ENCODE data around the gene MOXD1.

Gene MOXD1

DNA sequence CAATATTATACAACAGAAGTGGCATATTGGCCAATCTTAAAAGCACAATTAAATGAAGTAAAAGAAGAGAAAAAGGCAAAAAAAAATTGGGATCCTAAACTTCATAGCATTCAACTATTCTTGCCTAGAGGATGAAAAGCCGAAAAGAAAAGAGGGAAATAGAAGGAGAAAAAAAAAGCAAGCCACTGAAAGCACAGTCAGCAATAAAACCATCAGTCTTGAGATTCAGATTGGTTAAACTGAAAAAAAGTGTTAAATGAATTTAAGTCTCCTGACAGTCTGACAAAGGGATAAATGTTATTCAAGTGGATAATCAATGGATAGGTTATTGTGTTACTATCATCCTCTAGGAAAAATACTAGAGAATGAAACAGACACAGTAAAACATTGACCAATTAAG, 19.9 kb downstream of the MOXD1 start:
- Histone ChIP-seq H3K4me1 (ENCODE audit: control insufficient read depth, insufficient read depth, low read length) (no peaks in the 10 kb centered on the region), H3K27ac (ENCODE audit: extremely low read depth, low read depth, low read length) (no peak overlapping the region), H3K36me3 (ENCODE audit: control insufficient read depth in 2 of 2, insufficient read depth in 1 of 2, low read length in 2 of 2) (no peaks in the 10 kb centered on the region), H3K9me3 (ENCODE audit: control insufficient read depth, insufficient read depth, low read depth, low read length) (no peaks in the 10 kb centered on the region), H3K4me3 (ENCODE audit: low read depth, low read length) (no peak overlapping the region)
- no peak for TF ChIP-seq OSR2 (tag by site-specific recombination; IDR thresholded peaks at IDR 0.05)
- TF ChIP-seq, protein P1, sequence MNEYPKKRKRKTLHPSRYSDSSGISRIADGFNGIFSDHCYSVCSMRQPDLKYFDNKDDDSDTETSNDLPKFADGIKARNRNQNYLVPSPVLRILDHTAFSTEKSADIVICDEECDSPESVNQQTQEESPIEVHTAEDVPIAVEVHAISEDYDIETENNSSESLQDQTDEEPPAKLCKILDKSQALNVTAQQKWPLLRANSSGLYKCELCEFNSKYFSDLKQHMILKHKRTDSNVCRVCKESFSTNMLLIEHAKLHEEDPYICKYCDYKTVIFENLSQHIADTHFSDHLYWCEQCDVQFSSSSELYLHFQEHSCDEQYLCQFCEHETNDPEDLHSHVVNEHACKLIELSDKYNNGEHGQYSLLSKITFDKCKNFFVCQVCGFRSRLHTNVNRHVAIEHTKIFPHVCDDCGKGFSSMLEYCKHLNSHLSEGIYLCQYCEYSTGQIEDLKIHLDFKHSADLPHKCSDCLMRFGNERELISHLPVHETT (tag by site-specific recombination; IDR thresholded peaks at IDR 0.05), result no peak
- no peak for TF ChIP-seq ZNF660 (tag by site-specific recombination; IDR thresholded peaks at IDR 0.05)
- TF ChIP-seq, protein P2, sequence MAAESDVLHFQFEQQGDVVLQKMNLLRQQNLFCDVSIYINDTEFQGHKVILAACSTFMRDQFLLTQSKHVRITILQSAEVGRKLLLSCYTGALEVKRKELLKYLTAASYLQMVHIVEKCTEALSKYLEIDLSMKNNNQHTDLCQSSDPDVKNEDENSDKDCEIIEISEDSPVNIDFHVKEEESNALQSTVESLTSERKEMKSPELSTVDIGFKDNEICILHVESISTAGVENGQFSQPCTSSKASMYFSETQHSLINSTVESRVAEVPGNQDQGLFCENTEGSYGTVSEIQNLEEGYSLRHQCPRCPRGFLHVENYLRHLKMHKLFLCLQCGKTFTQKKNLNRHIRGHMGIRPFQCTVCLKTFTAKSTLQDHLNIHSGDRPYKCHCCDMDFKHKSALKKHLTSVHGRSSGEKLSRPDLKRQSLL (tag by site-specific recombination; IDR thresholded peaks at IDR 0.05), result no peak
- TF ChIP-seq PRDM1 (tag by site-specific recombination; IDR thresholded peaks at IDR 0.05), result no peak
- TF ChIP-seq ZNF157 (tag by site-specific recombination; IDR thresholded peaks at IDR 0.05), result no peak
- TF ChIP-seq ZNF341 (tag by site-specific recombination; IDR thresholded peaks at IDR 0.05; ENCODE audit: low read depth), result no peak
- TF ChIP-seq, protein P3, sequence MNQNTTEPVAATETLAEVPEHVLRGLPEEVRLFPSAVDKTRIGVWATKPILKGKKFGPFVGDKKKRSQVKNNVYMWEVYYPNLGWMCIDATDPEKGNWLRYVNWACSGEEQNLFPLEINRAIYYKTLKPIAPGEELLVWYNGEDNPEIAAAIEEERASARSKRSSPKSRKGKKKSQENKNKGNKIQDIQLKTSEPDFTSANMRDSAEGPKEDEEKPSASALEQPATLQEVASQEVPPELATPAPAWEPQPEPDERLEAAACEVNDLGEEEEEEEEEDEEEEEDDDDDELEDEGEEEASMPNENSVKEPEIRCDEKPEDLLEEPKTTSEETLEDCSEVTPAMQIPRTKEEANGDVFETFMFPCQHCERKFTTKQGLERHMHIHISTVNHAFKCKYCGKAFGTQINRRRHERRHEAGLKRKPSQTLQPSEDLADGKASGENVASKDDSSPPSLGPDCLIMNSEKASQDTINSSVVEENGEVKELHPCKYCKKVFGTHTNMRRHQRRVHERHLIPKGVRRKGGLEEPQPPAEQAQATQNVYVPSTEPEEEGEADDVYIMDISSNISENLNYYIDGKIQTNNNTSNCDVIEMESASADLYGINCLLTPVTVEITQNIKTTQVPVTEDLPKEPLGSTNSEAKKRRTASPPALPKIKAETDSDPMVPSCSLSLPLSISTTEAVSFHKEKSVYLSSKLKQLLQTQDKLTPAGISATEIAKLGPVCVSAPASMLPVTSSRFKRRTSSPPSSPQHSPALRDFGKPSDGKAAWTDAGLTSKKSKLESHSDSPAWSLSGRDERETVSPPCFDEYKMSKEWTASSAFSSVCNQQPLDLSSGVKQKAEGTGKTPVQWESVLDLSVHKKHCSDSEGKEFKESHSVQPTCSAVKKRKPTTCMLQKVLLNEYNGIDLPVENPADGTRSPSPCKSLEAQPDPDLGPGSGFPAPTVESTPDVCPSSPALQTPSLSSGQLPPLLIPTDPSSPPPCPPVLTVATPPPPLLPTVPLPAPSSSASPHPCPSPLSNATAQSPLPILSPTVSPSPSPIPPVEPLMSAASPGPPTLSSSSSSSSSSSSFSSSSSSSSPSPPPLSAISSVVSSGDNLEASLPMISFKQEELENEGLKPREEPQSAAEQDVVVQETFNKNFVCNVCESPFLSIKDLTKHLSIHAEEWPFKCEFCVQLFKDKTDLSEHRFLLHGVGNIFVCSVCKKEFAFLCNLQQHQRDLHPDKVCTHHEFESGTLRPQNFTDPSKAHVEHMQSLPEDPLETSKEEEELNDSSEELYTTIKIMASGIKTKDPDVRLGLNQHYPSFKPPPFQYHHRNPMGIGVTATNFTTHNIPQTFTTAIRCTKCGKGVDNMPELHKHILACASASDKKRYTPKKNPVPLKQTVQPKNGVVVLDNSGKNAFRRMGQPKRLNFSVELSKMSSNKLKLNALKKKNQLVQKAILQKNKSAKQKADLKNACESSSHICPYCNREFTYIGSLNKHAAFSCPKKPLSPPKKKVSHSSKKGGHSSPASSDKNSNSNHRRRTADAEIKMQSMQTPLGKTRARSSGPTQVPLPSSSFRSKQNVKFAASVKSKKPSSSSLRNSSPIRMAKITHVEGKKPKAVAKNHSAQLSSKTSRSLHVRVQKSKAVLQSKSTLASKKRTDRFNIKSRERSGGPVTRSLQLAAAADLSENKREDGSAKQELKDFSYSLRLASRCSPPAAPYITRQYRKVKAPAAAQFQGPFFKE (tag by site-specific recombination; IDR thresholded peaks at IDR 0.05; ENCODE audit: borderline replicate concordance), result no peak
- no peak for TF ChIP-seq ZNF354C (tag by site-specific recombination; IDR thresholded peaks at IDR 0.05; ENCODE audit: borderline replicate concordance, low read depth)
- TF ChIP-seq ZNF138 (tag by site-specific recombination; IDR thresholded peaks at IDR 0.05; ENCODE audit: borderline replicate concordance), result no peak
- no peak for TF ChIP-seq EGR2 (tag by site-specific recombination; IDR thresholded peaks at IDR 0.05; ENCODE audit: low read depth)
- TF ChIP-seq ZBTB21 (tag by site-specific recombination; IDR thresholded peaks at IDR 0.05), result no peak
- no peak for TF ChIP-seq ZBTB48 (tag by site-specific recombination; IDR thresholded peaks at IDR 0.05)
- TF ChIP-seq HOXD13 (CRISPR knock-in tag; IDR thresholded peaks at IDR 0.05; ENCODE audit: borderline replicate concordance), result no peak
- no peak for TF ChIP-seq ZNF785 (tag by site-specific recombination; IDR thresholded peaks at IDR 0.05)
- TF ChIP-seq, protein P4, sequence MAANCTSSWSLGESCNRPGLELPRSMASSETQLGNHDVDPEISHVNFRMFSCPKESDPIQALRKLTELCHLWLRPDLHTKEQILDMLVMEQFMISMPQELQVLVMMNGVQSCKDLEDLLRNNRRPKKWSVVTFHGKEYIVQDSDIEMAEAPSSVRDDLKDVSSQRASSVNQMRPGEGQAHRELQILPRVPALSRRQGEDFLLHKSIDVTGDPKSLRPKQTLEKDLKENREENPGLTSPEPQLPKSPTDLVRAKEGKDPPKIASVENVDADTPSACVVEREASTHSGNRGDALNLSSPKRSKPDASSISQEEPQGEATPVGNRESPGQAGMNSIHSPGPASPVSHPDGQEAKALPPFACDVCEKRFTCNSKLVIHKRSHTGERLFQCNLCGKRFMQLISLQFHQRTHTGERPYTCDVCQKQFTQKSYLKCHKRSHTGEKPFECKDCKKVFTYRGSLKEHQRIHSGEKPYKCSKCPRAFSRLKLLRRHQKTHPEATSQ (tag by site-specific recombination; IDR thresholded peaks at IDR 0.05), result no peak
- no peak for TF ChIP-seq ZNF544 (tag by site-specific recombination; IDR thresholded peaks at IDR 0.05)
- CTCF ChIA-PET, result no interaction called here
- POLR2A ChIA-PET, result no interaction called here
